Nephron progenitor cell (in vitro differentiated cells): ENCODE data around the gene P2RY11.

Source experiments
- DNase-seq: peaks from one replicate; pipeline ENCODE4 v3.0.0; 2021
- H3K27ac Mint-ChIP-seq: 2 replicates; pipeline ENCODE4 v1.8.0; 2021; ENCODE audit warnings: mild to moderate bottlenecking, moderate library complexity, mixed read lengths
- H3K27me3 Mint-ChIP-seq: 2 replicates; pipeline ENCODE4 v1.8.0; 2021; ENCODE audit warnings: mild to moderate bottlenecking, low read depth, mixed read lengths; ENCODE audit not compliant: poor library complexity
- H3K36me3 Mint-ChIP-seq: 2 replicates; pipeline ENCODE4 v1.8.0; 2021; ENCODE audit warnings: low read depth, mixed read lengths
- H3K4me1 Mint-ChIP-seq: 2 replicates; pipeline ENCODE4 v1.8.0; 2021; ENCODE audit warnings: mixed read lengths
- H3K4me3 Mint-ChIP-seq: 2 replicates; pipeline ENCODE4 v1.8.0; 2021; ENCODE audit warnings: mild to moderate bottlenecking, moderate library complexity, mixed read lengths
- H3K9me3 Mint-ChIP-seq: 2 replicates; pipeline ENCODE4 v1.8.0; 2021; ENCODE audit warnings: mild to moderate bottlenecking, moderate library complexity, mixed read lengths
- CTCF ChIP-seq: fragments of 200-600 bp; sonication (generic); IDR thresholded peaks from 2 replicates; pipeline ENCODE4 v1.5.0; 2021; ENCODE audit warnings: antibody characterized with exemption

P2RY11 gene

DNA sequence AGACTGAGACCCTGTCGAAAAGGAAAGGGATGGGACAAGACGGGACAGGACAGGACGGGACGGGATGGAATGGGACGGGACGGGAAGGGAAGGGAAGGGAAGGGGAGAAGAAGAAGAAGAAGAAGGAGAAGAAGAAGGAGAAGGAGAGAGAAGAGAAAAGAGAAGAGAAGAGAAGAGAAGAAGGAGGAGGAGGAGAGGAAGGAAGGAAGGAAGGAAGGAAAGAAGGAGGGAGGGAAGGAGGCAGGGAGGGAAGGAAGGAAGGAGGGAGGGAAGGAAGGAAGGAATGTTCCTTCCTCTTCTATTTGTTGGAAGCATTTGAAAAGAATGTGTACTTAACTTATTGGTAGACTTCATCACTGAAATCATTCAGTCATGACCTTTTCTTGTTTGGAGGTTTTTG lies 35.0 kb upstream of the P2RY11 start:
- Mint-ChIP-seq H3K27ac (no peak overlapping the region), H3K27me3 (peaks cover 71% of the 10 kb centered on the region), H3K9me3 (peaks cover 17% of the 10 kb centered on the region), H3K36me3 (no peaks in the 10 kb centered on the region), H3K4me3 (no peak overlapping the region), H3K4me1 (no peaks in the 10 kb centered on the region)
- TF ChIP-seq CTCF: no peak
- no peak for DNase-seq

GRCh38 chr19:10078329-10078728 lies 33.2 kb upstream of the P2RY11 start:
- Mint-ChIP-seq H3K9me3 (peaks cover 17% of the 10 kb centered on the region), H3K4me1 (no peaks in the 10 kb centered on the region), H3K36me3 (no peaks in the 10 kb centered on the region), H3K4me3 (no peak overlapping the region), H3K27ac (no peak overlapping the region), H3K27me3 (peaks cover 81% of the 10 kb centered on the region)
- no peak for DNase-seq
- TF ChIP-seq CTCF: no peak

GRCh38 chr19:10079031-10079453 lies 32.5 kb upstream of the P2RY11 start:
- peaks cover 86% of the 10 kb centered on the region for H3K27me3 Mint-ChIP-seq

GRCh38 chr19:10083911-10084310 lies 27.6 kb upstream of the P2RY11 start:
- Mint-ChIP-seq H3K27ac (no peak overlapping the region), H3K9me3 (peaks cover 3% of the 10 kb centered on the region), H3K27me3 (peaks cover 85% of the 10 kb centered on the region), H3K36me3 (no peaks in the 10 kb centered on the region), H3K4me3 (no peak overlapping the region), H3K4me1 (no peaks in the 10 kb centered on the region)
- no peak for DNase-seq
- no peak for TF ChIP-seq CTCF

More at GRCh38 chr19:10079031-10079453, 32.5 kb upstream of the P2RY11 start:
- H3K4me3 Mint-ChIP-seq: no peak overlapping the region
- no peak for TF ChIP-seq CTCF
- no peak overlapping the region for H3K27ac Mint-ChIP-seq
- H3K4me1 Mint-ChIP-seq: no peaks in the 10 kb centered on the region
- DNase-seq: no peak
- H3K36me3 Mint-ChIP-seq: no peaks in the 10 kb centered on the region
- H3K9me3 Mint-ChIP-seq: peaks cover 17% of the 10 kb centered on the region

- no peak overlapping the region for H3K27ac Mint-ChIP-seq
- H3K4me1 Mint-ChIP-seq: no peaks in the 10 kb centered on the region
These were observed 26.7 kb upstream of the P2RY11 start for GRCh38 chr19:10084803-10085202.

More at GRCh38 chr19:10084803-10085202, 26.7 kb upstream of the P2RY11 start:
- no peak for TF ChIP-seq CTCF
- H3K27me3 Mint-ChIP-seq: peaks cover 78% of the 10 kb centered on the region
- peak overlapping the region; percentile 80 for H3K4me3 Mint-ChIP-seq
- H3K36me3 Mint-ChIP-seq: no peaks in the 10 kb centered on the region
- H3K9me3 Mint-ChIP-seq: peaks cover 3% of the 10 kb centered on the region
- DNase-seq: no peak
